KOPT-K1 (cell line): ENCODE data around the gene THSD4.

Source experiments
- H3K27ac ChIP-seq: fragments of 200-600 bp; sonication (generic); 2 replicates; pipeline ENCODE4 v1.5.1; 2016; ENCODE audit warnings: antibody characterized with exemption, mild to moderate bottlenecking, low read depth, low read length; ENCODE audit not compliant: poor library complexity, severe bottlenecking
- H3K36me3 ChIP-seq: fragments of 200-600 bp; sonication (generic); 2 replicates; pipeline ENCODE4 v1.5.1; 2017; ENCODE audit warnings: antibody characterized with exemption, mild to moderate bottlenecking, low read length, moderate library complexity; ENCODE audit not compliant: insufficient read depth
- H3K9me3 ChIP-seq: fragments of 200-600 bp; sonication (generic); 2 replicates; pipeline ENCODE4 v1.5.1; 2017; ENCODE audit warnings: antibody characterized with exemption, low read length, mild to moderate bottlenecking; ENCODE audit not compliant: insufficient read depth, poor library complexity, severe bottlenecking

The THSD4 gene

GRCh38 chr15:71110405-71111180, 4.7 kb upstream of the THSD4 start:
- Histone ChIP-seq H3K36me3 (no peaks in the 10 kb centered on the region), H3K27ac (no peak overlapping the region), H3K9me3 (no peaks in the 10 kb centered on the region)

DNA sequence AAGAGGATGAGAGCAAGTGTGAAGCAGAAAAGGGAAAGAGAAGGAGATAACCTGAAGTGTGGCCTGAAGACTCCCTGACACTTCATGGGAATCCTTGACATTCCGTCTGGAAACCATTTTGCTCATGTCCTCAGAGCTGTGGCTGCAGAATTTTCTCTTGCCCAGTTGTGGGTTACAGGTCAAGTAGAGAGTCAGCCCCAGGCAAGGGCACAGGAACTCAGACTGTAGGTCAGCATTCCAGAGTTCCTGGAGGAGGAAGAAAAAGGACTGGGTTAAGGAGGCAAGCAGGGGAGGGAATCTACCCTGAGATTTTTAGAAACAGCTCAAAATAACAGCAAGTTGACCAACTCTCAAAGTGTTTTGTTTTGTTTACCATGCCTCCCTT, 4.1 kb upstream of the THSD4 start:
- H3K36me3 ChIP-seq: no peaks in the 10 kb centered on the region
- no peak overlapping the region for H3K27ac ChIP-seq
- no peaks in the 10 kb centered on the region for H3K9me3 ChIP-seq

- Histone ChIP-seq H3K9me3 (no peaks in the 10 kb centered on the region), H3K27ac (no peak overlapping the region), H3K36me3 (no peaks in the 10 kb centered on the region)
Observed at GRCh38 chr15:71111950-71112349, 3.3 kb upstream of the THSD4 start.

GRCh38 chr15:71112429-71112828, 2.8 kb upstream of the THSD4 start:
- no peaks in the 10 kb centered on the region for H3K36me3 ChIP-seq
- H3K9me3 ChIP-seq: no peaks in the 10 kb centered on the region
- no peak overlapping the region for H3K27ac ChIP-seq

DNA sequence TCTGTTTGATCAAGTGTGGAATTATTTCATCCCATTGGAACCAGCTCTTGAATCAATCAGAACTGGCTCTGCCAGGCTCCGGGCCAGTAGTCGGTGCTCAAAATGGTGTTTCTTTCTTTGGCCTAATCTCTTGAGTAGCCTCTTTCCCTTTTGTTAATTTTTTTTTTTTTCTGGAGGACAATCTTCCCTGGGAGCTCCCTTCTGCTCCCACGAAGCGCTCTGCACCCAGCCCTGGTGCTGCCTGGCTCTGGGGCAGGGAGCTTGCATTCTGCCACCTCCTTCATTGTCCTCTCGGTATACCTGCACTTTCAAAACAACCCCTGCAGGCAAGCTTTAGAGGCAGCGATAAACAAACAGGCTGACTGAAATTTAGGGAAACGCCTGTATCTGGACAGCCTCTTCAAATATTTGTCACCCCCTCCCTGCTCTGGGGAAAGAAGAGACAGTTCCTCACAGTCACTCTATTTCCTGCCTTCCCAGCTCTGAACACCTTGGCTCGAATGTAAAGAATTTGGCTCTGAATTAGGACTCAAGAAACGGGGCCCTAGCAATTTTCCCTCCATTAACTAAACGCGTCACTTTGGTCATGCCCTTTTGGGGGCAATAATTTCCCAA, 1.1 kb upstream of the THSD4 start:
- Histone ChIP-seq H3K27ac (no peak overlapping the region), H3K36me3 (no peaks in the 10 kb centered on the region), H3K9me3 (no peaks in the 10 kb centered on the region)

- Histone ChIP-seq H3K9me3 (no peaks in the 10 kb centered on the region), H3K27ac (no peak overlapping the region), H3K36me3 (no peaks in the 10 kb centered on the region)
Observed at GRCh38 chr15:71115567-71116351, 488 bp downstream of the THSD4 start.

DNA sequence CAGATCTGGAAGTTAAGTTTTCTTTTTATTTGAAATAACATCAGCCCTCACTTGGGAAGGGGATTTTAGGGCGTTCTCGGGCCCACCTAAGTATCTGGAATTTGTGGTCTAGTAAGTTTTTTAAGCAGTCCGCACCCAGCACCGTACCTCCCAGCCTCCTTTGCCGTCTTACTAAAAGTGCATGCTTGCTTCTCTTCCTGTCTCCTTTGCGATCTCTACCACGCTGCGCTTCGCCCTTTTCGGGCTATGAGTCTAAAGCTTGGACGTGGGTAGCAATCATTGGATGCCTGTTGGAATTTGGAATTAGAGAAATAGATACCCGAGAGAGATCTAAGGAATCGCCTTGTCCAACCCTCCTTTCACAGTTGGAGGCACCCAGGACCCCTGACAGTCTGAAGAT, 1.1 kb downstream of the THSD4 start:
- H3K27ac ChIP-seq: no peak overlapping the region

GRCh38 chr15:71116942-71117341, 1.7 kb downstream of the THSD4 start:
- H3K27ac ChIP-seq: no peak overlapping the region
- H3K9me3 ChIP-seq: no peaks in the 10 kb centered on the region
- no peaks in the 10 kb centered on the region for H3K36me3 ChIP-seq

More for the DNA sequence above, 1.1 kb downstream of the THSD4 start:
- Histone ChIP-seq H3K9me3 (no peaks in the 10 kb centered on the region), H3K36me3 (no peaks in the 10 kb centered on the region)

DNA sequence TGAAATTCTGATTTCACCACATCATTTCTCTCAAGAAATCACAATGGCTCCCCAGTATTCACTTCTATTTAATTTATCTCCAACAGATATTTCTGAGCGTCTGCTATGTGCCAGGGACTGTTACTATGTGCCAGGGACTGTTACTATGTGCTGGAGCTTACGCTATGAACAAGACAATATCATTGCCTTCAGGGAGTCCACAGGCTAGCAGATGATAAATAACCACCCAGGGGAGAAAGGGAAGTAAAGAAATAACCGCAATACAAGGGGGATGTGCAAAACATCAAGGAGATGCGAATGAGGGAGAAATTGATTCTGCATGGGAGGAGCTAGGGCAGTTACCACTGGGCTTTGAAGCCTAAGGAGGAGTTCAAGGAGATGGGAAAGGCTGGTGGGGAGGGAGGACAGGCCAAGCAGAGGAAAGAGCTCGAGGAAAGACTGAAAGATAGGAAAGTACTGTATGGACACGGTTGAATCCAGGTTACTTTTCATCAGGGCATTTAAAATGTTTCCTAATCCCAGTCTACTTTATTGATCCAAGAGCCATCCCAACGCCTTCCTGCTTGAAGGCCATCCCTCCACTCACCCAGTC, 2.5 kb downstream of the THSD4 start:
- Histone ChIP-seq H3K9me3 (no peaks in the 10 kb centered on the region), H3K27ac (no peak overlapping the region), H3K36me3 (no peaks in the 10 kb centered on the region)

DNA sequence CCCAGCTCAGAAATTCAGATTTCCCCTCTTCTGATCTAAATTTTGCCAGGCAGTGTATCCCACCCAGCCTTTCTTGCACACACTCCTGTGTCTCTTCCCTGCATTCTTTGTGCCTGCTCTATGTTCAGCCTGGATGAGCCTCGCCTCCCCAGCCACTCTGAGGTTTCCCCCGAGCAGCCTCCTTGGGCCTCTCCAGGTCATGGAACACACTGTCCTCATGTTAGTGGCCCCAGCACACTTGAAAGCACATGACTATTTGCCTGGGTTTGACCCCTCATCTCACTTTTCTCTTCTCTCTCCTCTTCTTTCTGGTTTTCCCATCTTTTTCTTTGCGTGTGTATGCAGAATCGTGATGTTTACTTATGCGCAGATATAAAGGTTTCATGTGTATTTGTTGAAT, 3.1 kb downstream of the THSD4 start:
- Histone ChIP-seq H3K27ac (no peak overlapping the region), H3K36me3 (no peaks in the 10 kb centered on the region), H3K9me3 (no peaks in the 10 kb centered on the region)

DNA sequence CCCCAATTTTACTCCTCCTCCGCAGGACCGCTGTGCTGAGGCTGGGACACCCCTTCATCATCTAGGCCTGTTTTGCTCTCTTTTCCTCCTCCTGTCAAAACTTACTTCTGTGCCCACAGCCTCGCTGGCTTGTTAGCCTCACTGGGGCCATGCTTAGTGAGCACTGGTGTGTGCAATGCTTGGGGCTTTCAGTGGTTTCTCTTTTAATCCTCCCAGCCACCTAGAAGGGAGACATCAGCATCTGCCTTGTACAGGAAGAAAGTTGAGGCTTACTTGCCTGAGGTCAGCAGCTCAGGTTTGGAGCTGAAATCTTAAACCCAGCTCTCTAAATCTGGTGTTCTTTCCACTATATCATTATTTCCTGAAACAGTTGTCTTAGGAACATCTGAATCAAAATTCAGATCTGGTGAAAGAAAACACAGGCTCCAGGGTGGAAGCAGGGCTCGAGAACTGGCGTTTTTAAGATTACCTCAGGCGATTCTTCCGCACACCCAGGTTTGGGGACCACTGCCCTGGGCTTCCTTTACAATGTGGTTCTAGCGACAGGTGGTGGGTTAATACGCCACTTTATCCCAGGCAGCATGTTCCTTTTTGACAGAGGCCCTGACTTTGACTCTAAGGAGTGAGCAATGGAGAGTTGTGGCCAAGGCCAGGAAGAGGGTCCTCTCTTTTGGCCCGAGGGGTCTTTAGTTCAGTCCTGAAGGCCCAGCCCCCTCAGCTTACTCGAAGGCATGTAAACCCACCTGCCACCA, 3.8 kb downstream of the THSD4 start:
- no peaks in the 10 kb centered on the region for H3K36me3 ChIP-seq
- H3K27ac ChIP-seq: no peak overlapping the region
- H3K9me3 ChIP-seq: no peaks in the 10 kb centered on the region

- no peaks in the 10 kb centered on the region for H3K9me3 ChIP-seq
- H3K27ac ChIP-seq: no peak overlapping the region
- no peaks in the 10 kb centered on the region for H3K36me3 ChIP-seq
Observed at GRCh38 chr15:71120428-71120944, 5.2 kb downstream of the THSD4 start.

- no peak overlapping the region for H3K27ac ChIP-seq
- no peaks in the 10 kb centered on the region for H3K36me3 ChIP-seq
- no peaks in the 10 kb centered on the region for H3K9me3 ChIP-seq
Observed at GRCh38 chr15:71121442-71121841, 6.2 kb downstream of the THSD4 start.

GRCh38 chr15:71124937-71125790, 9.9 kb downstream of the THSD4 start:
- Histone ChIP-seq H3K9me3 (no peaks in the 10 kb centered on the region), H3K27ac (no peak overlapping the region), H3K36me3 (no peaks in the 10 kb centered on the region)
